Rectal smooth muscle tissue (tissue), 1 donor: Measurements from ENCODE around the gene CHKA.

Source experiments
- H3K27ac ChIP-seq: one replicate; pipeline ENCODE4 v1.7.0; 2013; ENCODE audit warnings: low read depth, low read length, inconsistent platforms
- H3K27me3 ChIP-seq: one replicate; pipeline ENCODE4 v1.7.0; 2013; ENCODE audit warnings: low read length; ENCODE audit not compliant: control insufficient read depth, insufficient read depth
- H3K36me3 ChIP-seq: one replicate; pipeline ENCODE4 v1.7.0; 2013; ENCODE audit warnings: low read length; ENCODE audit not compliant: control insufficient read depth, insufficient read depth
- H3K4me1 ChIP-seq: one replicate; pipeline ENCODE4 v1.7.0; 2013; ENCODE audit warnings: low read length; ENCODE audit not compliant: control insufficient read depth, insufficient read depth
- H3K4me3 ChIP-seq: one replicate; pipeline ENCODE4 v1.7.0; 2013; ENCODE audit warnings: low read length
- H3K9ac ChIP-seq: one replicate; pipeline ENCODE4 v1.7.0; 2013; ENCODE audit warnings: low read length

Gene CHKA

GRCh38 chr11:68053117-68053516 lies 68.1 kb downstream of the CHKA start:
- no peak overlapping the region for H3K9ac ChIP-seq
- H3K27me3 ChIP-seq = no peaks in the 10 kb centered on the region
- no peak overlapping the region for H3K4me3 ChIP-seq
- H3K36me3 ChIP-seq = peaks cover 32% of the 10 kb centered on the region
- no peak overlapping the region for H3K27ac ChIP-seq
- H3K4me1 ChIP-seq = no peaks in the 10 kb centered on the region

DNA sequence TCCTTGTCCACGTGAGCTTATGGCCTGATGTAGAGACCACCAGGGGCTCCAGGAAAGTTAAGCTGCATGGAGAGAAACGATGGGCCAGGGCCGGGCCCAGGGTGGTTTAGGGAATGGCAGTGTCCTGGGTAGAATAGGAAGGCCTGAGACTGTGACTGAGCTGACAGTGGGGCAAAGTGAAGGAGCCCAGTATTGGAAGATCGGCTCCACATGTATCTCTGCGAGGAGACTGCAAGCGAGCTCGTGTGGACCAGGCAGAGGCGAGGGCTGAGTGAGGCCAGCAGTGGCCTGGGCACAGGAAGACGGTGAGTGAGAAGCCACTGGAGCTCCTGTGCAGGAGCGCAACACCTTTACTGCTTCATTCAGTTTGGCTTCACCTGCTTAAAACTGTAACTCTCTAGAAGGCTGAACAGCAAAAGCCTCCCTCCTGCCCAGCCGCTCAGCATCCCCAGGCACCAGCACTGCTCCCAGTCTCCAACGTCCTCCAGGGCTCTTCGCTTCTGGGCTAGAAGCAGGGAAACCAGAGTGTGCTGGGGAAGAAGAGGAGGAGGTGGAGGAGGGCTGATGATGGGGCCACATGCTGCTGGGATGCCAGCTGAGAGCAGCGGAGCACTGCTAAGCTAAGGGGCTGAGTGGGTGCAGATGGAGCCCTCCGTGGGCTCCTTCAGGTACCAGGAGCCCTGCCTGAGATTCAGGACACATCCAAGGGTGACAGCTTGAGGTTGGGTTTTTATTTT lies 68.9 kb downstream of the CHKA start:
- no peak overlapping the region for H3K9ac ChIP-seq
- H3K4me3 ChIP-seq = no peak overlapping the region
- H3K27ac ChIP-seq = no peak overlapping the region
- peaks cover 36% of the 10 kb centered on the region for H3K36me3 ChIP-seq
- H3K27me3 ChIP-seq = no peaks in the 10 kb centered on the region
- H3K4me1 ChIP-seq = no peaks in the 10 kb centered on the region

GRCh38 chr11:68051191-68052136 lies 69.7 kb downstream of the CHKA start:
- H3K4me1 ChIP-seq = no peaks in the 10 kb centered on the region
- H3K4me3 ChIP-seq = no peak overlapping the region
- H3K27ac ChIP-seq = no peak overlapping the region
- peaks cover 36% of the 10 kb centered on the region for H3K36me3 ChIP-seq
- H3K9ac ChIP-seq = no peak overlapping the region
- no peaks in the 10 kb centered on the region for H3K27me3 ChIP-seq

DNA sequence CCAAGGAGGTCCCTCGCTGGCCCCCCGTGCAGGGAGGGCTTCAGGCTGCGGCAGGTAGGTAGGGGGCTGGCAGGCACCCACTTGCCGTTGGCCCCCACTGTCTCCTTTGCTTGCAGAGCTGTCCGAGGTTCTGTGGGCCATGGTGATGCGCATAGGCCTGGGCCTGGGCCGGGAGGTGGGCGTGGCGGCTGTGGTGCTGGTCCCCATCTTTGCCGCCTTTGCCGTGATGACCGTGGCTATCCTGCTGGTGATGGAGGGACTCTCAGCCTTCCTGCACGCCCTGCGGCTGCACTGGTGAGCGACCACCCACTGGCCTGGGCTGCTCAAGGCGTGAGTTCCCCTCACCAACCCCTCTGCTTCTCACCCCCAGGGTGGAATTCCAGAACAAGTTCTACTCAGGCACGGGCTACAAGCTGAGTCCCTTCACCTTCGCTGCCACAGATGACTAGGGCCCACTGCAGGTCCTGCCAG lies 70.8 kb downstream of the CHKA start:
- Histone ChIP-seq H3K9ac (no peak overlapping the region), H3K27ac (no peak overlapping the region), H3K4me1 (no peaks in the 10 kb centered on the region), H3K4me3 (no peak overlapping the region), H3K27me3 (no peaks in the 10 kb centered on the region), H3K36me3 (peaks cover 36% of the 10 kb centered on the region)

GRCh38 chr11:68049509-68050370 lies 71.4 kb downstream of the CHKA start:
- H3K4me1 ChIP-seq = no peaks in the 10 kb centered on the region
- no peak overlapping the region for H3K4me3 ChIP-seq
- H3K27ac ChIP-seq = no peak overlapping the region
- peaks cover 36% of the 10 kb centered on the region for H3K36me3 ChIP-seq
- H3K9ac ChIP-seq = no peak overlapping the region
- H3K27me3 ChIP-seq = no peaks in the 10 kb centered on the region

- no peak overlapping the region for H3K9ac ChIP-seq
- no peaks in the 10 kb centered on the region for H3K4me1 ChIP-seq
- H3K4me3 ChIP-seq = no peak overlapping the region
- H3K27me3 ChIP-seq = no peaks in the 10 kb centered on the region
- no peak overlapping the region for H3K27ac ChIP-seq
- H3K36me3 ChIP-seq = peaks cover 39% of the 10 kb centered on the region
Measured at GRCh38 chr11:68048681-68049508, 72.3 kb downstream of the CHKA start.

DNA sequence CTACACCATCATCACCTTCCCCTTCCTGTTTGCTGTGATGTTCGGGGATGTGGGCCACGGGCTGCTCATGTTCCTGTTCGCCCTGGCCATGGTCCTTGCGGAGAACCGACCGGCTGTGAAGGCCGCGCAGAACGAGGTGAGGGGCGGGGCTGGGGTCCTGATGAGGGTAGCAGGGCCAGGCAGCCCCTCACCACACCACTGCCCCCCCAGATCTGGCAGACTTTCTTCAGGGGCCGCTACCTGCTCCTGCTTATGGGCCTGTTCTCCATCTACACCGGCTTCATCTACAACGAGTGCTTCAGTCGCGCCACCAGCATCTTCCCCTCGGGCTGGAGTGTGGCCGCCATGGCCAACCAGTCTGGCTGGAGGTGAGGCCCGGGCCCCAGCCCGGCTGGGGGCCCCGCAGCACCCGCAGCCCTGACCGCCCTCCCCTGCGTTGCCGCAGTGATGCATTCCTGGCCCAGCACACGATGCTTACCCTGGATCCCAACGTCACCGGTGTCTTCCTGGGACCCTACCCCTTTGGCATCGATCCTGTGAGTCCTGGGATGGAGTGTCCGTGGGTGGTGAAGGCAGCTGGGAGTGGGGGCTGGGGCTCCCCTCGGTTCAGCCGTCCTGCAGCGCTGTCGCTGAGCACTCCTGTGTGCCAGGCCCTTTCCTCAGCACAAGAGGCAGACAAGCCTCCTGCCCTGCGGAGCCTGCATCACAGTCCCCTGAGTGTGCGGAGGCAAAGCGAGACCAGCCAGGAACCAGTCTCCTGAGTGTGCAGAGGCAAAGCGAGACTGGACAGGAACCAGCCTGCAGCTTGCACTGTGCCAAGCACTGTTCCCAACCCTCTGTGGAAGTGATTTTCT lies 73.5 kb downstream of the CHKA start:
- H3K9ac ChIP-seq = no peak overlapping the region
- H3K36me3 ChIP-seq = peaks cover 32% of the 10 kb centered on the region
- H3K27me3 ChIP-seq = no peaks in the 10 kb centered on the region
- no peaks in the 10 kb centered on the region for H3K4me1 ChIP-seq
- no peak overlapping the region for H3K4me3 ChIP-seq
- H3K27ac ChIP-seq = no peak overlapping the region

DNA sequence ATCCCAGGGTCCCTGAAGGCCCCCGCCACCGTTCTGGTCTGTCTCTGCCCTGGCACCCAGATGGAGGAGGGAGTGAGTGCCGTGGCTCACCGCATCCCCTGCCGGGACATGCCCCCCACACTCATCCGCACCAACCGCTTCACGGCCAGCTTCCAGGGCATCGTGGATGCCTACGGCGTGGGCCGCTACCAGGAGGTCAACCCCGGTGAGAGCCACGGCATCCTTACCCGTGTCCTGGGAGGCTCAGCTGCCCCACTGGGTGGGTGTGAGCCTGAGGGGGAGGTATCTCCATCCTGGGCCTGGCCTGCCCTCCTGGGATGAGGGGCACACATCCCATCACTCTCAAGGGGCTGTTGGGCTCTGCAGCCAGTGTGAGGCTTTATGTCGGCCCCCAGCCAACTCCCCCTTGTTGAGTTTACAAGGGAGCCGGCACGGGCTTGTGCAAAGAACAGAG lies 76.3 kb downstream of the CHKA start:
- Histone ChIP-seq H3K9ac (no peak overlapping the region), H3K4me3 (no peak overlapping the region), H3K27me3 (no peaks in the 10 kb centered on the region), H3K4me1 (peaks cover 5% of the 10 kb centered on the region), H3K36me3 (peaks cover 20% of the 10 kb centered on the region), H3K27ac (no peak overlapping the region)

GRCh38 chr11:68044145-68044813 lies 76.9 kb downstream of the CHKA start:
- no peak overlapping the region for H3K9ac ChIP-seq
- no peaks in the 10 kb centered on the region for H3K27me3 ChIP-seq
- H3K4me3 ChIP-seq = no peak overlapping the region
- H3K4me1 ChIP-seq = peaks cover 10% of the 10 kb centered on the region
- peaks cover 18% of the 10 kb centered on the region for H3K36me3 ChIP-seq
- no peak overlapping the region for H3K27ac ChIP-seq

- no peak overlapping the region for H3K27ac ChIP-seq
Measured at GRCh38 chr11:68043349-68044144, 77.6 kb downstream of the CHKA start.

More at GRCh38 chr11:68043349-68044144, 77.6 kb downstream of the CHKA start:
- Histone ChIP-seq H3K9ac (no peak overlapping the region), H3K4me1 (peaks cover 13% of the 10 kb centered on the region), H3K36me3 (peaks cover 11% of the 10 kb centered on the region), H3K27me3 (no peaks in the 10 kb centered on the region), H3K4me3 (no peak overlapping the region)
